Keratinocyte (primary cell): ENCODE measurements around the gene HOXD11. TPM values are rescaled to one million over a fixed set of nuclear protein-coding genes. Genes with fewer than 3 reads are reported as not detected.

ENCODE experiments used
- DNase-seq: peaks from one replicate; pipeline ENCODE4 v3.0.0-alpha.2; 2011; ENCODE audit warnings: low read depth, missing footprints, low spot score
- FAIRE-seq: peaks from 2 replicates; lab custom pipeline; 2011; peaks lifted over from hg19 to GRCh38; lab: Jason Lieb, UNC
- H2AFZ ChIP-seq: 2 replicates; pipeline ENCODE4 v1.6.0; 2012; ENCODE audit warnings: low read length, control low read depth, inconsistent platforms; ENCODE audit not compliant: control insufficient read depth
- H3K27ac ChIP-seq: 2 replicates; pipeline ENCODE4 v1.5.1; 2011; ENCODE audit warnings: low read length; ENCODE audit not compliant: control insufficient read depth, insufficient read depth
- H3K27me3 ChIP-seq: 3 replicates; pipeline ENCODE4 v1.6.0; 2011; ENCODE audit warnings: low read length; ENCODE audit not compliant: control insufficient read depth, insufficient read depth; ENCODE audit errors: extremely low read depth
- H3K36me3 ChIP-seq, 2 experiments: 2 replicates in 1 of 2; 3 replicates in 1 of 2; pipeline ENCODE4 v1.5.1; 2011; ENCODE audit warnings: low read length in 2 of 2, mild to moderate bottlenecking in 1 of 2; ENCODE audit not compliant: control insufficient read depth in 2 of 2, insufficient read depth in 2 of 2; ENCODE audit errors: extremely low read depth in 1 of 2
- H3K4me1 ChIP-seq: 3 replicates; pipeline ENCODE4 v1.5.1; 2011; ENCODE audit warnings: low read length; ENCODE audit not compliant: control insufficient read depth, insufficient read depth; ENCODE audit errors: extremely low read depth
- H3K4me2 ChIP-seq: 3 replicates; pipeline ENCODE4 v1.6.0; 2011; ENCODE audit warnings: low read depth, low read length; ENCODE audit not compliant: control insufficient read depth, insufficient read depth; ENCODE audit errors: extremely low read depth
- H3K4me3 ChIP-seq, 3 experiments: fragments of 200-600 bp in 1 of 3; sonication (generic) in 1 of 3; 2 replicates in 2 of 3; 3 replicates in 1 of 3; pipeline ENCODE4 v1.5.1; 2011 to 2016; ENCODE audit warnings: low read length in 3 of 3, mild to moderate bottlenecking in 3 of 3, control low read depth in 2 of 3, inconsistent platforms in 1 of 3, low read depth in 1 of 3, mixed read lengths in 1 of 3, mixed run types in 1 of 3, moderate library complexity in 1 of 3; ENCODE audit not compliant: control insufficient read depth in 2 of 3, insufficient read depth in 2 of 3; ENCODE audit errors: extremely low read depth in 1 of 3
- H3K79me2 ChIP-seq: 2 replicates; pipeline ENCODE4 v1.6.0; 2012; ENCODE audit warnings: low read length; ENCODE audit not compliant: control insufficient read depth, insufficient read depth
- H3K9ac ChIP-seq: 3 replicates; pipeline ENCODE4 v1.6.0; 2011; ENCODE audit warnings: low read length; ENCODE audit not compliant: control insufficient read depth, insufficient read depth; ENCODE audit errors: extremely low read depth
- H3K9me1 ChIP-seq: 3 replicates; pipeline ENCODE4 v1.6.0; 2011; ENCODE audit warnings: low read length; ENCODE audit not compliant: control insufficient read depth, insufficient read depth; ENCODE audit errors: extremely low read depth
- H3K9me3 ChIP-seq: 2 replicates; pipeline ENCODE4 v1.5.1; 2012; ENCODE audit warnings: low read depth, low read length; ENCODE audit not compliant: control insufficient read depth
- H4K20me1 ChIP-seq: 3 replicates; pipeline ENCODE4 v1.6.0; 2011; ENCODE audit warnings: low read length; ENCODE audit not compliant: control insufficient read depth, insufficient read depth; ENCODE audit errors: extremely low read depth
- EZH2 ChIP-seq: IDR thresholded peaks from one replicate; pipeline ENCODE4 v1.6.1; 2012; ENCODE audit warnings: inconsistent platforms, mild to moderate bottlenecking, low read length, moderate library complexity
- dilution Hi-C: fragments of 300-500 bp; cut with MboI; formaldehyde crosslinking; loops from one replicate; pipeline ENCODE4 v1.7.0; 2020; ENCODE audit warnings: low sequenced_read_pairs; ENCODE audit not compliant: extremely low pct_ligation_motif_present
- polyA plus RNA-seq, 5 experiments: library from polyadenylated mRNA; depleted of rRNA in 3 of 5; stranded (reverse) in 3 of 5; stranded (forward) in 1 of 5; unstranded in 1 of 5; fragments of >200 nt; gene quantifications; 1 replicate in 1 of 5; 2 replicates in 3 of 5; 3 replicates in 1 of 5; pipeline versions ENCODE4 v1.2.1 to v1.2.3, GENCODE V29; 2011 to 2012; ENCODE audit warnings: missing spikeins in 2 of 5, low read depth in 1 of 5, low replicate concordance in 1 of 5
- TF ChIP-seq, protein P1 (sequence below), 3 experiments: IDR thresholded peaks in 1 of 3; conservative IDR thresholded peaks in 1 of 3; optimal IDR thresholded peaks in 1 of 3; 2 replicates in 2 of 3; 3 replicates in 1 of 3; pipeline versions ENCODE3 to v1.5.1; 2011; ENCODE audit warnings: low read length in 3 of 3, mild to moderate bottlenecking in 3 of 3, moderate library complexity in 2 of 3, control low read depth in 1 of 3, inconsistent platforms in 1 of 3; ENCODE audit not compliant: insufficient read depth in 2 of 3; ENCODE audit errors: extremely low read depth in 1 of 3

Gene HOXD11
- polyA plus RNA-seq, 1 donor (not counting 4 experiments of a cell fraction or from before 2014, with no cell fraction given) = not detected

DNA sequence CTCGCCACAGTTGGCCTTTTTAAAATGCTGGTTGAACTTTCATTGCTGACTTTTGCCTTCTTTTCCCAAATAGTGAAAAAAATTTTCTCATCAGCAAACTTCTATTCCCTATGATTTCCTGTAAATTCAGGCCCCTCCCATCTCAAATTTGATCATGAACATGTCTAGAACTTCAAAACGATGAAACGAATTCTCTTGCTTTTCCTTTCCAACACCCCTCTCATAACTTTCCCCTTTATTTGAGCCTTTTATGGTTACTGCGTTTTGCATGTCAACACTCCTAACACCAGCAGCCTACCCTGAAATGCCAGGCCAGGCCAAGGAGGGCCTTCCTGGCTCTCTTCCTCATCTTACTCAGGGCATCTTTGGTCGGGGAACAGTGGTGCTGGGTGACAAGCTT is 16.2 kb upstream of the HOXD11 start:
- Histone ChIP-seq H3K4me2 (no peak overlapping the region), H3K27me3 (peaks cover 100% of the 10 kb centered on the region), H3K9me3 (peaks cover 2% of the 10 kb centered on the region), H3K9ac (no peak overlapping the region), H3K79me2 (no peaks in the 10 kb centered on the region), H3K4me1 (no peaks in the 10 kb centered on the region), H3K36me3 (no peaks in the 10 kb centered on the region), H4K20me1 (peaks cover 3% of the 10 kb centered on the region), H3K9me1 (no peaks in the 10 kb centered on the region), H3K27ac (no peak overlapping the region), H3K4me3 (no peak overlapping the region), H2AFZ (no peak overlapping the region)
- DNase-seq (no peak), FAIRE-seq (no peak)
- dilution Hi-C loops = no loop called here
- TF ChIP-seq, protein P1, sequence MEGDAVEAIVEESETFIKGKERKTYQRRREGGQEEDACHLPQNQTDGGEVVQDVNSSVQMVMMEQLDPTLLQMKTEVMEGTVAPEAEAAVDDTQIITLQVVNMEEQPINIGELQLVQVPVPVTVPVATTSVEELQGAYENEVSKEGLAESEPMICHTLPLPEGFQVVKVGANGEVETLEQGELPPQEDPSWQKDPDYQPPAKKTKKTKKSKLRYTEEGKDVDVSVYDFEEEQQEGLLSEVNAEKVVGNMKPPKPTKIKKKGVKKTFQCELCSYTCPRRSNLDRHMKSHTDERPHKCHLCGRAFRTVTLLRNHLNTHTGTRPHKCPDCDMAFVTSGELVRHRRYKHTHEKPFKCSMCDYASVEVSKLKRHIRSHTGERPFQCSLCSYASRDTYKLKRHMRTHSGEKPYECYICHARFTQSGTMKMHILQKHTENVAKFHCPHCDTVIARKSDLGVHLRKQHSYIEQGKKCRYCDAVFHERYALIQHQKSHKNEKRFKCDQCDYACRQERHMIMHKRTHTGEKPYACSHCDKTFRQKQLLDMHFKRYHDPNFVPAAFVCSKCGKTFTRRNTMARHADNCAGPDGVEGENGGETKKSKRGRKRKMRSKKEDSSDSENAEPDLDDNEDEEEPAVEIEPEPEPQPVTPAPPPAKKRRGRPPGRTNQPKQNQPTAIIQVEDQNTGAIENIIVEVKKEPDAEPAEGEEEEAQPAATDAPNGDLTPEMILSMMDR (optimal IDR thresholded peaks at IDR 0.05 in 1 of 3, IDR thresholded peaks at IDR 0.05 in 1 of 3, conservative IDR thresholded peaks at IDR 0.05 in 1 of 3; ENCODE audit: extremely low read depth in 1 of 3, insufficient read depth in 2 of 3, low read length in 3 of 3) = no peak
- TF ChIP-seq EZH2 = no peak

DNA sequence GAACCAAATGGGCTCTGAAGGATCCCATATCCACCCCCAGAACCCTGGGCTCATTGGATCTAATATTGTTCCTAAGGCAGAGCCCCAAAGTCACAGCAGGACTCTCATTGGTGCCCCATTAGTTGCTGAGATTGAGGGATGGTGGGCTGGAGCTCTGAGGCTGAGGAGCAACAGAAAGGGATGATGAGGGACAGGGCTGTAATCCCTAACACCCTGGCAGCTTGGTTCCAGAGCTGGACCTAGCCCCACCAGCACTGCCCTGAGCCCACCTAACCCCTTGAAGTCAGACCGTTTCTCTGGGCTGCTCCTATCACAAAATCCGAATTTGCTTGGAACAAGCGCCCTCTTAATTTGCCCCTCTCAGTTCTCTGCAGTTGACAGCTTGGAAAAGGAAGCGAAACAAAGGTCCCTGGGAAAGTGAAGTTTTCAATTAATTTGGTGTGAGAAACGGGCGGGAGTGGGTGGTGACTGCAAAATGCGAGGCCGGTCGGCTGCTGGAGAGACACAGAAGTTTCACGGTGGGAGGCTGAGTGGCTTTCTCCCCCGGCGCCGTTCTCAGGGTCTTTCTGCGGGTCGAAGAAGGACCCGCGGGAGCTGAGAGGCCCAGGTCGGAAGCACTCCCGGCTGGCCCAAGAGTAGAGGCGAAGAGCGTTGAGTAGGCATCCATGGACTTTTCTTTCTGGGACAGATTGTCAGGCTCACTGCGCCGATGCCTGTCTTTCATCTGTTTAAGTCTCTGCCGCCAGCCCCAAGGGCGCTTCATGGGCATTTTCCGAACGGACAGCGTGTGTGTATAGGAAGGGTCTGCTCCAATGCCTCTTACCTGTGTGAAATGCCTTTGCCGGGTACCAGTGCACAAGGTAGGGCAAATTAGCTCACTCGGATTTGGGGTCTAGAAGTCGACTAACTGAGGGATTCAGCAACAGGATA is 15.5 kb upstream of the HOXD11 start:
- Histone ChIP-seq H3K9me1 (no peaks in the 10 kb centered on the region), H3K4me2 (no peak overlapping the region), H3K4me3 (no peak overlapping the region), H3K27me3 (peaks cover 100% of the 10 kb centered on the region), H2AFZ (no peak overlapping the region), H3K36me3 (no peaks in the 10 kb centered on the region), H3K79me2 (no peaks in the 10 kb centered on the region), H3K27ac (no peak overlapping the region), H3K9ac (no peak overlapping the region), H3K9me3 (peaks cover 2% of the 10 kb centered on the region), H3K4me1 (peaks cover under 1% of the 10 kb centered on the region), H4K20me1 (peaks cover 3% of the 10 kb centered on the region)
- FAIRE-seq (no peak), DNase-seq (no peak)
- TF ChIP-seq, protein P1 (optimal IDR thresholded peaks at IDR 0.05 in 1 of 3, IDR thresholded peaks at IDR 0.05 in 1 of 3, conservative IDR thresholded peaks at IDR 0.05 in 1 of 3; ENCODE audit: extremely low read depth in 1 of 3, insufficient read depth in 2 of 3, low read length in 3 of 3) = no peak
- peak; percentile 96 for TF ChIP-seq EZH2
- dilution Hi-C loops = no loop called here
